Psoas muscle (tissue), 8 donors: ENCODE measurements around the gene AGXT2. TPM values are rescaled to one million over a fixed set of nuclear protein-coding genes. Genes with fewer than 3 reads are reported as not detected.
"Not testable (repeated sequence)": the region's sequence is repeated elsewhere in the genome, so short reads cannot be mapped to it uniquely, and the experiment has no call there.

Source experiments
- ATAC-seq, 4 donors: fragments of 200-7000 bp; cut with Tn5 transposase; one replicate each; pipeline ENCODE4 v1.9.1; 2020; ENCODE audit warnings: moderate library complexity in 3 of 4, mild to moderate bottlenecking in 2 of 4
- DNase-seq, 2 donors: peaks; one replicate each; pipeline ENCODE4 v3.0.0-alpha.2; 2020
- H3K27ac ChIP-seq: fragments of 200-600 bp; one replicate; pipeline ENCODE4 v1.8.0; 2022
- H3K27me3 ChIP-seq, 3 donors: fragments of 200-600 bp in 1 of 3; one replicate each; pipeline versions ENCODE4 v1.6.1 to v1.8.0; 2013 to 2022; ENCODE audit warnings: low read length in 2 of 3, mild to moderate bottlenecking in 2 of 3, moderate library complexity in 1 of 3; ENCODE audit not compliant: insufficient read depth in 3 of 3
- H3K36me3 ChIP-seq, 2 donors: fragments of 200-600 bp in 1 of 2; one replicate each; pipeline versions ENCODE4 v1.6.1 to v1.8.0; 2013 to 2022; ENCODE audit warnings: low read depth in 1 of 2, mild to moderate bottlenecking in 1 of 2, moderate library complexity in 1 of 2; ENCODE audit not compliant: insufficient read depth in 1 of 2
- H3K4me1 ChIP-seq: fragments of 200-600 bp; one replicate; pipeline ENCODE4 v1.8.0; 2022
- H3K4me3 ChIP-seq: fragments of 200-600 bp; one replicate; pipeline ENCODE4 v1.8.0; 2022; ENCODE audit warnings: mild to moderate bottlenecking
- H3K9me3 ChIP-seq: fragments of 200-600 bp; one replicate; pipeline ENCODE4 v1.8.0; 2022
- WGBS, 3 donors: extraction: QIAGEN DNeasy Blood & Tissue Kit; methylation state at CpG; one replicate each; pipeline versions ENCODE4 v1.1.6 to v1.1.7; 2013; 5-methylcytosine and 5-hydroxymethylcytosine counted together
- intact Hi-C, 2 donors: fragments of 100-400 bp; cut with DNase I; formaldehyde crosslinking; loops; one replicate each; pipeline versions ENCODE4 v1.11.0 to v1.14.2; 2022
- polyA plus RNA-seq, 3 donors: library from polyadenylated mRNA; stranded (reverse); fragments of 200-250 nt; gene quantifications; one replicate each; pipeline ENCODE4 v1.2.3, GENCODE V29; 2013
- total RNA-seq, 4 donors: library from RNA; stranded (reverse); fragmentation: NEBNext Ultra II Directional in 2 of 4; extraction: Animal tissue kit (Norgen Biotek cat#: 25700) in 2 of 4; gene quantifications; one replicate each; pipeline versions ENCODE4 v1.2.1 to v1.2.4, GENCODE V29; 2021 to 2023
- TF ChIP-seq, protein P1 (sequence below): fragments of 200-600 bp; IDR thresholded peaks from one replicate; pipeline ENCODE4 v1.8.0; 2022; ENCODE audit warnings: antibody characterized with exemption
- donor health status: healthy with polysubstance abuse.
- donor health status: DM: no; HTN: no; CAD: no; lungs with moderate emphysema.
- donor health status: Bipolar disorder and iron deficiency.
- donor health status: healthy.
- donor health status: DM: yes; HTN: yes; CAD: no.
- donor health status: DM: no; HTN: no; CAD: no.
- donor health status: DM: no; HTN: no; CAD: no.
- donor health status: DM: yes; HTN: yes; CAD: no.

The AGXT2 gene
- total and polyA plus RNA-seq, 7 donors: not detected

DNA sequence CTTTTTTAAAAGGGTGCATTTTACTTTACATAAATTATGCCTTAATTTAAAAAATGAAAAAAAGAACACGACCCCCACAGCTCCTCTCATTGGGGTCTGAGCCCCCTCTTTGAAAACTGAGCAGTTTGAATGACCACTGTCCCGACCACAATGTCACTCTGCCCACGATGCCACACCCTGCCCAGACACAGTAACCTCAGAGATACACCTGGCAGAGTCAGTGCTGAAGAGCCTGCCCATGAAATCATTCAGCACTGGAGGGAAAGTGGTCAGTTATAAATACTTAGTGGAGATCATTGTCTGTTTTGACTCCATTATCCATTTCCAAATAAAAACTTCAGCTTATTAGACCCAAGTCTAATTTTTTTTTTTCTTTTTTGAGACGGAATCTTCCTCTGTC is 69.1 kb downstream of the AGXT2 start:
- Histone ChIP-seq H3K27me3 (no peaks in the 10 kb centered on the region), H3K9me3 (no peaks in the 10 kb centered on the region), H3K4me1 (no peaks in the 10 kb centered on the region), H3K27ac (no peak overlapping the region), H3K36me3 (no peaks in the 10 kb centered on the region), H3K4me3 (no peak overlapping the region)
- intact Hi-C loops: no loop called here
- ATAC-seq: no peak
- TF ChIP-seq, protein P1, sequence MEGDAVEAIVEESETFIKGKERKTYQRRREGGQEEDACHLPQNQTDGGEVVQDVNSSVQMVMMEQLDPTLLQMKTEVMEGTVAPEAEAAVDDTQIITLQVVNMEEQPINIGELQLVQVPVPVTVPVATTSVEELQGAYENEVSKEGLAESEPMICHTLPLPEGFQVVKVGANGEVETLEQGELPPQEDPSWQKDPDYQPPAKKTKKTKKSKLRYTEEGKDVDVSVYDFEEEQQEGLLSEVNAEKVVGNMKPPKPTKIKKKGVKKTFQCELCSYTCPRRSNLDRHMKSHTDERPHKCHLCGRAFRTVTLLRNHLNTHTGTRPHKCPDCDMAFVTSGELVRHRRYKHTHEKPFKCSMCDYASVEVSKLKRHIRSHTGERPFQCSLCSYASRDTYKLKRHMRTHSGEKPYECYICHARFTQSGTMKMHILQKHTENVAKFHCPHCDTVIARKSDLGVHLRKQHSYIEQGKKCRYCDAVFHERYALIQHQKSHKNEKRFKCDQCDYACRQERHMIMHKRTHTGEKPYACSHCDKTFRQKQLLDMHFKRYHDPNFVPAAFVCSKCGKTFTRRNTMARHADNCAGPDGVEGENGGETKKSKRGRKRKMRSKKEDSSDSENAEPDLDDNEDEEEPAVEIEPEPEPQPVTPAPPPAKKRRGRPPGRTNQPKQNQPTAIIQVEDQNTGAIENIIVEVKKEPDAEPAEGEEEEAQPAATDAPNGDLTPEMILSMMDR: no peak
- 58 to 67% (median 60%) methylated on average over 4 of the region's 4 CpGs for WGBS, 3 donors
- no peak for DNase-seq

DNA sequence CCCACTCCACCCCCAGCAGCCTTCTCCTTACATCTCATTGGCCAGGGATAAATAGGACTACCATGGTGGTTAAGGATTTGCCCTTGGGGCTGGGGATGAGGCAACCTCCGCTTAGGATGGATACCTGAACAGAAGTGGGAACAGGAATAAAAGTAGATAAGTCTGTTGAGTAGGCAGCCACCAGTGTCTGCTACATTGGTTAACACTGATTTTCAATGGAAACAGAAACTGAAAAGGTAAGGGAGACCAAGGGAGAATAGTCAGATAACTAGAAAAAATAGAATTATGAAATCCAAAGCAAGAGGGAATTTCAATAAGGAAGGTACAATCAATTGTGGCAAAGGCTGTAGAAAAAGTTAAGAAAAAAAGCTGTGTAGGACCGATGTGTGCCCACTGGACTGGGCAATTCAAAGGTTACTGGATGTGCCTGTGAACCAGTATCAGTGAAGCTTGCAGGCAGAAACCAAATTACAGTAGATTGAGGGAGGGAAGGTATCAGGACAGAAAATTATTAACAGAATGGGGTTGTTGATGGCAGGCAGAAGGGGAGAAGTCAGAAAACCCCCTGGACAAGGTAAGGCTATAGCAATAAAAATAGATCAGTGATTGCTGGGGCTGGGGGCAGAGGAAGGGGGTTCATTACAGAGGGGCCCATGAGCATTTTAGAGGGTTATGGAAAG is 69.7 kb downstream of the AGXT2 start:
- TF ChIP-seq, protein P1: no peak
- H3K27ac ChIP-seq: no peak overlapping the region
- intact Hi-C loops: no loop called here
- DNase-seq (no peak), ATAC-seq (no peak)
- no peaks in the 10 kb centered on the region for H3K9me3 ChIP-seq
- H3K36me3 ChIP-seq: no peaks in the 10 kb centered on the region
- H3K4me3 ChIP-seq: no peak overlapping the region
- WGBS, 3 donors: 46 to 82% (median 48%) methylated on average over 2 of the region's 2 CpGs
- H3K27me3 ChIP-seq: no peaks in the 10 kb centered on the region
- H3K4me1 ChIP-seq: no peaks in the 10 kb centered on the region

DNA sequence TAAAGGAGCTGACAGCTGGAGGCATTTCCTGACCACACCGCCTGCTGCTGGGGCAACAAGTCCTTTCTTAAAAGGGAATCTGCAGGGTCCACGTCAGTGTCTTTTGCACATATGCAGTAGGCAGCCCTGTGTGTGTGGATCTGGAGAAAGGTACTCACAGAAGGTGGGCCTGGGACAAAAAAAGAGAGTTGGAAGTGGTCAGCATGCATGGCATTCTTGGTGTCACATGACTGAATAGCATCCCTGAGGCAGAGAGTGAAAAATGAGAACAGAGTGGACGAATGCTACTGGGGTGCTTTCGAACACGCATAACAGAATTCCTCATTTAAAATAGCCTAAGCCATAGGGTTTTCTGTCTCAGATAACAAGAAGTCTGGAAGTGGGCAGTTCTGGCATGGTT is 71.4 kb downstream of the AGXT2 start:
- 59 to 64% (median 61%) methylated on average over 5 of the region's 5 CpGs for WGBS, 3 donors
- intact Hi-C loops: no loop called here
- Histone ChIP-seq H3K9me3 (no peaks in the 10 kb centered on the region), H3K36me3 (no peaks in the 10 kb centered on the region), H3K27me3 (no peaks in the 10 kb centered on the region), H3K4me3 (no peak overlapping the region), H3K4me1 (no peaks in the 10 kb centered on the region), H3K27ac (no peak overlapping the region)
- DNase-seq (no peak), ATAC-seq (no peak)
- TF ChIP-seq, protein P1: no peak

DNA sequence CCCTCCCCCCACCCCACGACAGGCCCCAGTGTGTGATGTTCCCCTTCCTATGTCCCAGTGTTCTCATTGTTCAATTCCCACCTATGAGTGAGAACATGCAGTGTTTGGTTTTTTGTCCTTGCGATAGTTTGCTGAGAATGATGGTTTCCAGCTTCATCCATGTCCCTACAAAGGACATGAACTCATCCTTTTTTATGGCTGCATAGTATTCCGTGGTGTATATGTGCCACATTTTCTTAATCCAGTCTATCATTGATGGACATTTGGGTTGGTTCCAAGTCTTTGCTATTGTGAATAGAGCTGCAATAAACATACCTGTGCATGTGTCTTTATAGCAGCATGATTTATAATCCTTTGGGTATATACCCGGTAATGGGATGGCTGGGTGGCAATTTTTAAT is 76.1 kb downstream of the AGXT2 start:
- 88 to 97% (median 95%) methylated on average over 2 of the region's 4 CpGs for WGBS, 3 donors
- H3K27me3 ChIP-seq, H3K4me3 ChIP-seq, H3K27ac ChIP-seq, H3K9me3 ChIP-seq, DNase-seq, intact Hi-C loops, ATAC-seq, H3K36me3 ChIP-seq, H3K4me1 ChIP-seq: not testable (repeated sequence)

DNA sequence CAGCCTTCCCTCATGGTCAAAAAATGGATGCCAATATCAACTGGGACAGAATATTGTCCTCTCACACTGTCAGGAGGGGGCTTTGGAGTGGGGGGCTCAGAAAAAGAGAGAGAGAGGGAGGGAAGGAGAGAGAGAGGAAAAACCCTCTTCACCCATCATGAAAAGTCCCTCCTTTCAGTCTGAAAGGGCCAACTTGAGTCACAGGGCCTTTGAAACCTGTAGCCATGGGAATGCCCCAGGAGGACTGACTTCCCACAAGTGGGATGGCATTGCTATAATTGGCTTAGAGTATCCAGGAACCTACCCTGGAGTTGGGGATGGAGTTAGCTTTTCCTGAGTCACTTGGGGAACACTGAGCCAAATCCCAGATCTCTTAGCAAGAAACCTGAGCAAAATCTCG is 77.2 kb downstream of the AGXT2 start:
- H3K9me3 ChIP-seq: no peaks in the 10 kb centered on the region
- TF ChIP-seq, protein P1: no peak
- ATAC-seq: no peak
- no peak overlapping the region for H3K27ac ChIP-seq
- no peaks in the 10 kb centered on the region for H3K27me3 ChIP-seq
- 57 to 79% (median 74%) methylated on average over 1 of the region's 1 CpG for WGBS, 3 donors
- H3K4me3 ChIP-seq: no peak overlapping the region
- H3K36me3 ChIP-seq: no peaks in the 10 kb centered on the region
- no peaks in the 10 kb centered on the region for H3K4me1 ChIP-seq
- DNase-seq: no peak
- intact Hi-C loops: no loop called here
